K562 (cell line): Measurements from ENCODE around the gene TENT5A. TPM values are rescaled to one million over a fixed set of nuclear protein-coding genes. Genes with fewer than 3 reads are reported as not detected.
A peak's percentile ranks its signal among the peaks of the same experiment; 100 is the strongest.

Experiments used
- CBFA2T3 ChIP-seq: fragments of 450-650 bp; IDR thresholded peaks from 2 replicates; pipeline ENCODE4 v1.6.1; 2017
- ETV6 ChIP-seq, 3 experiments: fragments of 150-350 bp in 1 of 3; sonication (generic) in 1 of 3; formaldehyde crosslinking in 1 of 3; IDR thresholded peaks; 2 replicates each; pipeline versions ENCODE4 v1.6.1 to v1.8.0; 2014 to 2022; ENCODE audit warnings: borderline replicate concordance in 2 of 3, low read depth in 2 of 3, antibody characterized with exemption in 1 of 3, low read length in 1 of 3, mild to moderate bottlenecking in 1 of 3, missing genetic modification reagents in 1 of 3
- FOXM1 ChIP-seq, 2 experiments: fragments of 450-650 bp in 1 of 2; sonication (generic) in 1 of 2; formaldehyde crosslinking in 1 of 2; IDR thresholded peaks; 2 replicates each; pipeline versions ENCODE4 v1.6.1 to v1.9.0; 2017 to 2022; ENCODE audit warnings: low read depth in 2 of 2, mild to moderate bottlenecking in 2 of 2, missing genetic modification reagents in 1 of 2, moderate library complexity in 1 of 2
- FOXO4 ChIP-seq: fragments of 450-650 bp; formaldehyde crosslinking; IDR thresholded peaks from 2 replicates; pipeline ENCODE4 v1.4.0; 2020; ENCODE audit warnings: mild to moderate bottlenecking, moderate library complexity
- HEY1 ChIP-seq: fragments of 250-450 bp; sonication (Bioruptor Pico); IDR thresholded peaks from 2 replicates; pipeline ENCODE4 v1.5.0; 2020; ENCODE audit warnings: mild to moderate bottlenecking, moderate library complexity, borderline replicate concordance
- IFI16 ChIP-seq: fragments of 250-450 bp; sonication (Bioruptor Pico); IDR thresholded peaks from 2 replicates; pipeline ENCODE4 v2.1.2; 2022; ENCODE audit warnings: mild to moderate bottlenecking, inconsistent platforms
- JUND ChIP-seq, 2 experiments: IDR thresholded peaks; 2 replicates in 1 of 2; 3 replicates in 1 of 2; pipeline ENCODE4 v1.6.1; 2011; ENCODE audit warnings: borderline replicate concordance in 2 of 2, low read depth in 2 of 2, low read length in 2 of 2, improper control_type of control experiment in 1 of 2, missing biosample characterization in 1 of 2, missing genetic modification characterization in 1 of 2, missing genetic modification reagents in 1 of 2
- MYBL2 ChIP-seq, 2 experiments: fragments of 450-650 bp in 1 of 2; sonication (generic) in 1 of 2; formaldehyde crosslinking in 1 of 2; IDR thresholded peaks; 2 replicates each; pipeline versions ENCODE4 v1.6.1 to v1.8.1; 2017 to 2022; ENCODE audit warnings: borderline replicate concordance in 1 of 2, inconsistent platforms in 1 of 2, low read depth in 1 of 2, mild to moderate bottlenecking in 1 of 2, missing genetic modification reagents in 1 of 2, moderate library complexity in 1 of 2
- NFIX ChIP-seq: fragments of 250-450 bp; sonication (Bioruptor Pico); IDR thresholded peaks from 2 replicates; pipeline ENCODE4 v1.4.0; 2020; ENCODE audit warnings: low read depth, mild to moderate bottlenecking, moderate library complexity
- NR4A1 ChIP-seq, 2 experiments: fragments of 250-450 bp in 1 of 2; fragments of 450-650 bp in 1 of 2; sonication (Bioruptor Pico) in 1 of 2; IDR thresholded peaks; 2 replicates each; pipeline versions ENCODE4 v1.4.0 to v1.6.1; 2016 to 2020; ENCODE audit warnings: mild to moderate bottlenecking in 2 of 2, missing compliant biosample characterization in 1 of 2, missing genetic modification characterization in 1 of 2, moderate library complexity in 1 of 2
- PCBP2 ChIP-seq: fragments of 200-400 bp; formaldehyde crosslinking; IDR thresholded peaks from 2 replicates; pipeline ENCODE4 v1.6.1; 2018; ENCODE audit warnings: low read length, low read depth, mild to moderate bottlenecking, moderate library complexity; ENCODE audit not compliant: poor library complexity, severe bottlenecking
- PRMT5 ChIP-seq: sonication (generic); formaldehyde crosslinking; IDR thresholded peaks from 2 replicates; pipeline ENCODE4 v1.5.0; 2020; ENCODE audit warnings: missing genetic modification reagents
- SRF ChIP-seq, 2 experiments: fragments of 250-450, 450-650 bp in 1 of 2; sonication (Bioruptor Pico) in 1 of 2; sonication (generic) in 1 of 2; formaldehyde crosslinking; IDR thresholded peaks; 2 replicates each; pipeline versions ENCODE4 v1.5.0 to v1.5.1; 2020 to 2022; ENCODE audit warnings: mild to moderate bottlenecking in 1 of 2, missing genetic modification reagents in 1 of 2
- TCF7 ChIP-seq: sonication (generic); IDR thresholded peaks from 2 replicates; pipeline ENCODE4 v1.6.1; 2016; ENCODE audit warnings: antibody characterized with exemption, borderline replicate concordance
- TSC22D4 ChIP-seq: fragments of 450-650 bp; IDR thresholded peaks from 2 replicates; pipeline ENCODE4 v1.6.1; 2016; ENCODE audit warnings: missing genetic modification characterization, missing biosample characterization, control low read depth
- ZKSCAN1 ChIP-seq: fragments of 150-350 bp; IDR thresholded peaks from 2 replicates; pipeline ENCODE4 v1.6.1; 2016; ENCODE audit warnings: low read depth, low read length
- ZNF165 ChIP-seq: fragments of 250-450 bp; sonication (Bioruptor Pico); IDR thresholded peaks from 2 replicates; pipeline ENCODE4 v1.4.0; 2020; ENCODE audit warnings: borderline replicate concordance
- ZNF3 ChIP-seq: fragments of 250-450 bp; sonication (Bioruptor Pico); IDR thresholded peaks from 2 replicates; pipeline ENCODE4 v1.5.0; 2021; ENCODE audit warnings: mild to moderate bottlenecking, moderate library complexity
- ZNF639 ChIP-seq, 2 experiments: fragments of 200-800 bp in 1 of 2; sonication (Bioruptor generic) in 1 of 2; sonication (generic) in 1 of 2; formaldehyde crosslinking in 1 of 2; IDR thresholded peaks in 1 of 2; conservative IDR thresholded peaks in 1 of 2; 2 replicates each; pipeline versions ENCODE4 v1.5.0 to v1.6.1; 2016 to 2020; ENCODE audit warnings: missing compliant biosample characterization in 1 of 2, missing genetic modification characterization in 1 of 2, missing genetic modification reagents in 1 of 2
- ZNF707 ChIP-seq: fragments of 250-450 bp; sonication (Bioruptor Pico); conservative IDR thresholded peaks from 2 replicates; pipeline ENCODE4 v1.8.0; 2022; ENCODE audit warnings: inconsistent platforms, mild to moderate bottlenecking, moderate library complexity
- polyA plus RNA-seq, 8 experiments: library from polyadenylated mRNA; depleted of rRNA in 4 of 8; stranded (reverse) in 5 of 8; unstranded in 3 of 8; fragments of >200 nt; fragmentation: Nextera tagmentation in 2 of 8; fragmentation: Illumina TruSeq in 1 of 8; extraction: Ambion mirVana in 2 of 8; extraction: Trizol in 1 of 8; gene quantifications; 2 replicates each; pipeline versions ENCODE4 v1.2.1 to v1.2.3, GENCODE V29; 2011 to 2014; ENCODE audit warnings: inconsistent platforms in 1 of 8, missing spikeins in 1 of 8
- total RNA-seq, 7 experiments: library from RNA; depleted of rRNA in 6 of 7; stranded (reverse); fragments of >200 nt in 6 of 7; fragmentation: Illumina TruSeq in 2 of 7; extraction: Trizol in 2 of 7; gene quantifications; 2 replicates each; pipeline versions ENCODE4 v1.2.1 to v1.2.3, GENCODE V29; 2011 to 2021; ENCODE audit warnings: low replicate concordance in 1 of 7

Gene TENT5A
- total and polyA plus RNA-seq, 9 of the 15 experiments (the other 6 are each of a cell fraction or from before 2014, with no cell fraction given), result 0.77 to 2.3 (median 1.3) TPM

- TF ChIP-seq IFI16 (CRISPR knock-in tag), result no peak
- TF ChIP-seq HEY1 (CRISPR knock-in tag), result no peak
- no peak for TF ChIP-seq NR4A1 (CRISPR knock-in tag; IDR thresholded peaks at IDR 0.05)
- TF ChIP-seq NR4A1 (tag; IDR thresholded peaks at IDR 0.05), result no peak
- TF ChIP-seq JUND (IDR thresholded peaks at IDR 0.05; ENCODE audit: borderline replicate concordance, low read depth, low read length), result no peak
- no peak for TF ChIP-seq JUND (tag; IDR thresholded peaks at IDR 0.05; ENCODE audit: borderline replicate concordance, low read depth, low read length)
- TF ChIP-seq SRF (CRISPR knock-in tag; IDR thresholded peaks at IDR 0.05), result no peak
- TF ChIP-seq FOXO4, result no peak
- no peak for TF ChIP-seq ZNF707
- no peak for TF ChIP-seq PRMT5 (CRISPR knock-in tag)
- no peak for TF ChIP-seq FOXM1 (IDR thresholded peaks at IDR 0.05; ENCODE audit: low read depth)
- TF ChIP-seq FOXM1 (CRISPR knock-in tag; IDR thresholded peaks at IDR 0.05; ENCODE audit: low read depth), result no peak
- 0 out of 2 replicates have a peak, but pooled peaks have one; percentile 32 for TF ChIP-seq ZKSCAN1
- no peak for TF ChIP-seq TCF7
- TF ChIP-seq MYBL2 (IDR thresholded peaks at IDR 0.05; ENCODE audit: low read depth), result no peak
- no peak for TF ChIP-seq MYBL2 (CRISPR knock-in tag; IDR thresholded peaks at IDR 0.05; ENCODE audit: borderline replicate concordance)
- TF ChIP-seq ETV6 (IDR thresholded peaks at IDR 0.05; ENCODE audit: borderline replicate concordance in 1 of 2, low read depth in 2 of 2, low read length in 1 of 2), result no peak
- TF ChIP-seq ETV6 (CRISPR knock-in tag; IDR thresholded peaks at IDR 0.05; ENCODE audit: borderline replicate concordance), result no peak
- no peak for TF ChIP-seq ZNF165
- TF ChIP-seq ZNF639 (CRISPR knock-in tag; conservative IDR thresholded peaks at IDR 0.05 in 1 of 2, IDR thresholded peaks at IDR 0.05 in 1 of 2), result 0 out of 4 replicates have a peak, but pooled peaks of 1 of the 2 experiments have one; percentile 3
- no peak for TF ChIP-seq TSC22D4 (tag)
- TF ChIP-seq CBFA2T3, result no peak
- TF ChIP-seq PCBP2, result no peak
- TF ChIP-seq ZNF3 (CRISPR knock-in tag), result no peak
- TF ChIP-seq NFIX (CRISPR knock-in tag), result no peak
Observed at GRCh38 chr6:81752921-81753710, 635 bp upstream of the TENT5A start (continued).
